ENCODE data around the gene SLC48A1.

GRCh38 chr12:47825173-47825639 is 52.2 kb downstream of the SLC48A1 start:
- TF ChIP-seq SPI1 (IDR thresholded peaks at IDR 0.05; ENCODE audit: borderline replicate concordance, low read depth) (no peak), CTCF (IDR thresholded peaks at IDR 0.05; ENCODE audit: insufficient read depth, low read length) (no peak), REST (IDR thresholded peaks at IDR 0.05; ENCODE audit: insufficient replicate concordance, low read depth) (no peak), POLR2AphosphoS5 (IDR thresholded peaks at IDR 0.05; ENCODE audit: low read depth) (no peak), GABPA (IDR thresholded peaks at IDR 0.05; ENCODE audit: low read depth) (no peak)
